MCF 10A (cell line): ENCODE measurements around the gene CEP120. TPM values are rescaled to one million over a fixed set of nuclear protein-coding genes. Genes with fewer than 3 reads are reported as not detected.
A peak's percentile ranks its signal among the peaks of the same experiment; 100 is the strongest.

Source experiments
- BruUV-seq: library from RNA; stranded (reverse); fragments of 400-500 nt; replicated peaks from 2 replicates; lab custom pipeline; 2021; lab: Mats Ljungman, UMichigan
- CTCF ChIA-PET: fragments of 300-600 bp; sonication (Branson Sonifier 250); formaldehyde crosslinking; extraction: SDS; loops from one replicate; lab custom pipeline; 2021; ENCODE audit warnings: antibody characterized with exemption, inconsistent platforms; lab: Yijun Ruan, JAX
- POLR2A ChIA-PET: fragments of 300-600, 350-650 bp; sonication (Branson Sonifier 250); formaldehyde crosslinking; extraction: SDS; loops from one replicate; lab custom pipeline; 2020; ENCODE audit warnings: antibody characterized with exemption, inconsistent platforms; lab: Yijun Ruan, JAX
- DNase-seq: peaks from one replicate; pipeline ENCODE4 v3.0.0-alpha.2; 2018; ENCODE audit not compliant: unreplicated experiment
- H3K27ac Mint-ChIP-seq: one replicate; pipeline ENCODE4 v1.8.0; 2022; ENCODE audit warnings: mild to moderate bottlenecking, low read depth, mixed read lengths; ENCODE audit not compliant: unreplicated experiment
- H3K27me3 Mint-ChIP-seq: one replicate; pipeline ENCODE4 v1.8.0; 2022; ENCODE audit warnings: mixed read lengths; ENCODE audit not compliant: insufficient read depth, unreplicated experiment
- H3K36me3 Mint-ChIP-seq: one replicate; pipeline ENCODE4 v1.8.0; 2022; ENCODE audit warnings: mild to moderate bottlenecking, moderate library complexity, mixed read lengths; ENCODE audit not compliant: insufficient read depth, unreplicated experiment
- H3K4me1 Mint-ChIP-seq: one replicate; pipeline ENCODE4 v1.8.0; 2022; ENCODE audit warnings: mixed read lengths; ENCODE audit not compliant: insufficient read depth, unreplicated experiment
- H3K4me3 Mint-ChIP-seq: one replicate; pipeline ENCODE4 v1.8.0; 2022; ENCODE audit warnings: mild to moderate bottlenecking, moderate library complexity, mixed read lengths; ENCODE audit not compliant: unreplicated experiment
- H3K9me3 Mint-ChIP-seq: one replicate; pipeline ENCODE4 v1.8.0; 2022; ENCODE audit warnings: mixed read lengths; ENCODE audit not compliant: unreplicated experiment
- intact Hi-C: fragments of 100-400 bp; cut with micrococcal nuclease; formaldehyde crosslinking; loops from 2 replicates; pipeline ENCODE4 v1.14.1; 2022
- total RNA-seq: library from RNA; stranded (reverse); gene quantifications from 2 replicates; pipeline ENCODE4 v1.2.3, GENCODE V29; 2022
- TF ChIP-seq, protein P1 (sequence below): fragments of 200-600 bp; IDR thresholded peaks from one replicate; pipeline ENCODE4 v1.8.0; 2022; ENCODE audit warnings: antibody characterized with exemption, mild to moderate bottlenecking; ENCODE audit not compliant: unreplicated experiment

The CEP120 gene
- total RNA-seq, 1 experiment from 2014 or later = 54.5 TPM

DNA sequence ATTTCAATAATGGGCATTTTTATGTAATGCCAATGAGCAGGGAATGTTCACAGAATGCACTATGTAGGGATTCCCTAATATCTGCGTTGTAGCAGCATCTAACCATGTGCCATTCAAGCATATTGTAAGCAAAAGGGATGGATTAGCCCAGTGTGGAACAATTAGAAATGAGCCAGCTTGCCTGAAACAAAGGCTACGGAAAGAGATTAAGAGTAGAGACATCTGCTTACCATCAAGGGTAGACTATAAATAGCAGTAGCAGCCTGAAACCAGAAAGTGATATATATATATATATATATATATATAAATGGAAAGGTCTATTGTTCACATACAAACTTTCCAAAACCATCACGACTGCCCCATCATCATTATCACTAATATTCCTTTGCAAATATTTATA, 31.9 kb upstream of the CEP120 start:
- no peaks in the 10 kb centered on the region for H3K9me3 Mint-ChIP-seq
- intact Hi-C loops = no loop called here
- H3K36me3 Mint-ChIP-seq = no peaks in the 10 kb centered on the region
- H3K4me1 Mint-ChIP-seq = peaks cover 18% of the 10 kb centered on the region
- no peak for DNase-seq
- TF ChIP-seq, protein P1, sequence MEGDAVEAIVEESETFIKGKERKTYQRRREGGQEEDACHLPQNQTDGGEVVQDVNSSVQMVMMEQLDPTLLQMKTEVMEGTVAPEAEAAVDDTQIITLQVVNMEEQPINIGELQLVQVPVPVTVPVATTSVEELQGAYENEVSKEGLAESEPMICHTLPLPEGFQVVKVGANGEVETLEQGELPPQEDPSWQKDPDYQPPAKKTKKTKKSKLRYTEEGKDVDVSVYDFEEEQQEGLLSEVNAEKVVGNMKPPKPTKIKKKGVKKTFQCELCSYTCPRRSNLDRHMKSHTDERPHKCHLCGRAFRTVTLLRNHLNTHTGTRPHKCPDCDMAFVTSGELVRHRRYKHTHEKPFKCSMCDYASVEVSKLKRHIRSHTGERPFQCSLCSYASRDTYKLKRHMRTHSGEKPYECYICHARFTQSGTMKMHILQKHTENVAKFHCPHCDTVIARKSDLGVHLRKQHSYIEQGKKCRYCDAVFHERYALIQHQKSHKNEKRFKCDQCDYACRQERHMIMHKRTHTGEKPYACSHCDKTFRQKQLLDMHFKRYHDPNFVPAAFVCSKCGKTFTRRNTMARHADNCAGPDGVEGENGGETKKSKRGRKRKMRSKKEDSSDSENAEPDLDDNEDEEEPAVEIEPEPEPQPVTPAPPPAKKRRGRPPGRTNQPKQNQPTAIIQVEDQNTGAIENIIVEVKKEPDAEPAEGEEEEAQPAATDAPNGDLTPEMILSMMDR = no peak
- no TSS peak for BruUV-seq
- H3K27ac Mint-ChIP-seq = no peak overlapping the region
- CTCF ChIA-PET = interaction anchor here (0.6 to 1.4 kb wide), 2 partner anchors 25 to 156 kb away, joined by 3 to 4 read pairs; no protein-coding TSS in a partner anchor
- H3K4me3 Mint-ChIP-seq = no peak overlapping the region
- no peaks in the 10 kb centered on the region for H3K27me3 Mint-ChIP-seq
- POLR2A ChIA-PET = interaction anchor here (0.7 to 1.8 kb wide), 6 partner anchors 13 to 155 kb away, joined by 3 to 6 read pairs (median 5); partner anchors contain the start of gene CEP120

DNA sequence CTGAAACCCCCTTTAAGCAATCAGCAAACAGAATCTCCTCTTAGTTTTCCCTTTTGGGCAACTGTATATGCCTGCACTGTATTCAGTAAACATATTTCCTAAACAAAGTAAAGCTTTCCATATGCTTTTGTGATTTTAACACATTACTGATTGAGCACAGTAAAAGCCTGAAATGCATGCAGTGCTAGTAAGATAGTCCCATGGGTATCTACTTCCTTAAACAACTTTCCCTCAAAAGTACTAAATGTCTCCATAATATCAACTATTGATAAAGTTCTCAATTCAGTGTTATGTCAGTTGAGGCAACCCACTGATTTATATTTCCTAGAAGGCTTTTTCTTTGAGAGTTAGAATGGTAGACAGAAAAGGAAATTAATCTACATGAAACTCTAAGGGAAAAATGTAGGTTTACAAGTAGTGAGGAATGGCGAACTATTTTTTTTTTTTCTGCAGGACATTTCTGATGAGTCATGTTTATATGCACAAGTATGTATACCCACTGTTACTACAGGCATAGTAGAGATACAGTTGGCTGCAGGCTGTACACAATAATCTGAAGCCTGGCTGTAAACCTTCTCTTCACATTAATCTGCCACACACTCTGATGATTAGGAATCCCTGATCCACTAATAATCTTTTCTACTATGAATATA, 31.2 kb upstream of the CEP120 start:
- intact Hi-C loops = no loop called here
- H3K27ac Mint-ChIP-seq = no peak overlapping the region
- BruUV-seq = no TSS peak
- CTCF ChIA-PET = interaction anchor here (0.8 to 0.9 kb wide), 2 partner anchors 9 to 99 kb away, joined by 3 read pairs; no protein-coding TSS in a partner anchor
- TF ChIP-seq, protein P1 = no peak
- peaks cover 21% of the 10 kb centered on the region for H3K4me1 Mint-ChIP-seq
- H3K36me3 Mint-ChIP-seq = no peaks in the 10 kb centered on the region
- no peaks in the 10 kb centered on the region for H3K9me3 Mint-ChIP-seq
- H3K4me3 Mint-ChIP-seq = no peak overlapping the region
- H3K27me3 Mint-ChIP-seq = no peaks in the 10 kb centered on the region
- DNase-seq = peak; percentile 41
- POLR2A ChIA-PET = interaction anchor here (0.7 to 1.8 kb wide), 4 partner anchors 13 to 1167 kb away, joined by 3 to 8 read pairs (median 4); no protein-coding TSS in a partner anchor

DNA sequence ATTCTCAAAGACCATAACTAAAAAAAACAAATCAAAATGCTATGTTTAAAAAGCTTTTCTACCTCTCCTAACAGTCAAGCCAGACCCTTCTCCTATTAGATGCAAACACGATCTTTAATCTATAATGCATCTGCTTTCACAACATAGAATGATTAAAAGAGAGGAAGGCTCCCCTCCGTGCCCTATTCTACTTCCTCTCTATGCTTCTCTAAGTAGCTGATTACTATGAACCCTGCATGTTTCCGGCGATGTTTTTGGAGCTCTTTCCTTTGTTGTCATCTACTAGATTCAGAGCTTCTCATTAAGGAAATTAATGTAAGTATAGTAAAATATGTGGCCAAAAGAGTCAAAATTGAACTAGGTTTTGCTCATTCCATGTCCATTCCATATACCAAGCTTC, 29.2 kb upstream of the CEP120 start:
- ChIA-PET CTCF (interaction anchor here (0.6 to 3.8 kb wide), 6 partner anchors 29 to 573 kb away, joined by 3 to 16 read pairs (median 3); partner anchors contain the start of gene CEP120), POLR2A (interaction anchor here (0.6 to 4.1 kb wide), 6 partner anchors 15 to 715 kb away, joined by 3 to 29 read pairs (median 3); partner anchors contain the start of gene CEP120)
- TF ChIP-seq, protein P1 = no peak
- Mint-ChIP-seq H3K27ac (no peak overlapping the region), H3K27me3 (no peaks in the 10 kb centered on the region), H3K9me3 (no peaks in the 10 kb centered on the region), H3K4me1 (peaks cover 27% of the 10 kb centered on the region), H3K36me3 (no peaks in the 10 kb centered on the region), H3K4me3 (no peak overlapping the region)
- no peak for DNase-seq
- no TSS peak for BruUV-seq
- intact Hi-C loops = no loop called here

DNA sequence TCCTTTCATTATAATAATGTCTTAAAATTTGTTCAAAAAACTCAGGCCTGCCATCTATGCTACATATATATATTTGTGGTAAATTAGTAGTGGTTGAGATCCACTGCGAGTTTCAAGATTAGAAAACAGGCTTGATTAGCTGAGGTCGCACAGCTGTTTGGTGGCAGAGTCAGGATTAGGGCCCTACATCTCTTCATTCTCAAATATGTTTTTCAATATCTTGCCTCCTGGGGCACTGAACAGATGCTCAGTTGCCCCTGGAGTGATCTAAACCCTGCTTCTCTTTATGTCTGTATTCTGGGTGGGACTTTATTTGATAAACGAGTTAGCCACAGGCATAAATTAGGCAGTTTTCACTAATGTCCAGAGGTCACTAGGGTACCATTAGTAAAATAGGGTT, 27.8 kb upstream of the CEP120 start:
- no peak for DNase-seq
- Mint-ChIP-seq H3K4me1 (peaks cover 27% of the 10 kb centered on the region), H3K9me3 (no peaks in the 10 kb centered on the region), H3K4me3 (no peak overlapping the region), H3K27me3 (no peaks in the 10 kb centered on the region), H3K27ac (no peak overlapping the region), H3K36me3 (no peaks in the 10 kb centered on the region)
- no TSS peak for BruUV-seq
- POLR2A ChIA-PET = interaction anchor here (0.6 to 4.1 kb wide), 5 partner anchors 18 to 518 kb away, joined by 3 to 29 read pairs (median 6); partner anchors contain the start of genes CEP120 and CSNK1G3
- TF ChIP-seq, protein P1 = no peak
- intact Hi-C loops = no loop called here
- CTCF ChIA-PET = interaction anchor here (0.7 to 3.8 kb wide), 3 partner anchors 22 to 47 kb away, joined by 3 to 16 read pairs (median 3); partner anchors contain the start of gene CEP120
